ENCODE data around the gene CORO6.

Gene CORO6

GRCh38 chr17:29576214-29577000 is 46.3 kb downstream of the CORO6 start:
- DNase-seq: no peak

GRCh38 chr17:29575511-29576213 is 47.0 kb downstream of the CORO6 start:
- no peak for DNase-seq

GRCh38 chr17:29574732-29575510 is 47.8 kb downstream of the CORO6 start:
- no peak for DNase-seq

- DNase-seq: no peak
Observed at GRCh38 chr17:29573871-29574731, 48.6 kb downstream of the CORO6 start.

- DNase-seq: no peak
Observed at GRCh38 chr17:29573558-29573869, 49.2 kb downstream of the CORO6 start.

- DNase-seq: peak; percentile 55
Observed at GRCh38 chr17:29572691-29573557, 49.8 kb downstream of the CORO6 start.

GRCh38 chr17:29571883-29572681 is 50.6 kb downstream of the CORO6 start:
- DNase-seq: no peak

- DNase-seq: no peak
Observed at GRCh38 chr17:29571486-29571882, 51.2 kb downstream of the CORO6 start.

GRCh38 chr17:29570521-29570920 is 52.2 kb downstream of the CORO6 start:
- DNase-seq: no peak

- DNase-seq: no peak
Observed at GRCh38 chr17:29569245-29569950, 53.3 kb downstream of the CORO6 start.

GRCh38 chr17:29568331-29569244 is 54.1 kb downstream of the CORO6 start, which contains the start of gene TP53I13:
TSS of gene TP53I13 (plus strand) at chr17:29568701. CDS start at chr17:29568759, 58 bp downstream.
- peak; percentile 97 for DNase-seq

- DNase-seq: peak; percentile 82
Observed at GRCh38 chr17:29567554-29568330, 55.0 kb downstream of the CORO6 start.

GRCh38 chr17:29567304-29567553 is 55.5 kb downstream of the CORO6 start:
- no peak for DNase-seq

- DNase-seq: peak; percentile 61
Observed at GRCh38 chr17:29566473-29567303, 56.0 kb downstream of the CORO6 start, which contains the start of gene ABHD15. TSS of gene ABHD15 (minus strand) at chr17:29567037. CDS start at chr17:29566966, 71 bp downstream.

- DNase-seq: peak; percentile 73
Observed at GRCh38 chr17:29565643-29566472, 56.9 kb downstream of the CORO6 start.
